MG63 (cell line): ENCODE results near the gene SNED1. TPM values are rescaled to one million over a fixed set of nuclear protein-coding genes. Genes with fewer than 3 reads are reported as not detected.
"Not testable (repeated sequence)": the region's sequence is repeated elsewhere in the genome, so short reads cannot be mapped to it uniquely, and the experiment has no call there.

Source experiments
- DNase-seq: peaks from one replicate; pipeline ENCODE4 v3.0.0-alpha.2; 2020
- H3K27me3 ChIP-seq: fragments of 250-450 bp; sonication (Bioruptor Pico); 2 replicates; pipeline ENCODE4 v1.5.1; 2020; ENCODE audit warnings: mild to moderate bottlenecking, moderate library complexity
- H3K36me3 ChIP-seq: fragments of 250-450 bp; sonication (Bioruptor Pico); 2 replicates; pipeline ENCODE4 v1.5.1; 2020; ENCODE audit warnings: mild to moderate bottlenecking, moderate library complexity
- H3K4me3 ChIP-seq: fragments of 250-450 bp; sonication (Bioruptor Pico); 2 replicates; pipeline ENCODE4 v1.5.1; 2020; ENCODE audit warnings: mild to moderate bottlenecking, moderate library complexity
- H3K9me3 ChIP-seq: fragments of 250-450 bp; sonication (Bioruptor Pico); 2 replicates; pipeline ENCODE4 v1.5.1; 2020; ENCODE audit warnings: mild to moderate bottlenecking, moderate library complexity
- total RNA-seq: library from RNA; depleted of rRNA; stranded (reverse); fragments of >200 nt; shearing (Covaris generic); gene quantifications from 2 replicates; pipeline ENCODE4 v1.2.3, GENCODE V29; 2014; ENCODE audit warnings: low replicate concordance

The SNED1 gene
- total RNA-seq, 1 experiment from 2014 or later: 5.1 TPM

DNA sequence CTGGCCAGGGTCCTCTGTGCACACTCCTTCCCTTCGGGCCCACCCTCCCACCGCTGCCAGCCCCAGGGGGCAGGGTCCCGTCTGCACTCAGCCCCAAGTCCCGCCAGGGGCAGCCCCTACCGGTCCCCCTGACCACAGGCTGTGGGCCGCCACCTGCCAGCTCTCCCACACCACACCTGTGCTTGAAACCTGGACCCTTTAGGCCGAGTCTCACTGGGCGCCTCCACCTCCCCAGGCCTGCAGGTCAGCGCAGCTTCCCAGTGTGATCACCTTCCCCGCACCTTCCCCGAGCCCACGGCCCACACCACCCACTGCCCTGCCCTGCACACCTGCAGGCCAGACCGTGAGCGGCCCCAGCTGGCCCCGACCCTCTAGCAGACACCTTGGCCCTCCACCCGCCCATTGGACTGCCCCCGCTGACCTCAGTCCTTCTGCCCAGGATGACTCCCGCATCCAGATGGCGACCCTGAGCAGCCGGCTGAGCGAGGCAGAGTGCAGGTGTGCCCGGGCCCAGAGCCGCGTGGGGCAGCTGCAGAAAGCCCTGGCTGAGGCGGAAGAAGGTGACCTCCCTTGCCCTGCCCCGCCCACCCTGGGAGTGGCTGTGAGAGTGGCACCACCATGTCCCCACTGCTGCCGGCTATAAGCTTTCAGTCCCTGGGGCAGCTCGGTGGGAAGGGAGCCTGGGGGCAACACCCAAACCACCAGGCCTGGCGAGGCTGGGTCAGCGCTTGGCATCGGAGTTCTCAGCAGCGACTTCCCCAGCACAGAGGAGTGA lies 31.3 kb upstream of the SNED1 start:
- DNase-seq: no peak
- Histone ChIP-seq H3K9me3 (no peaks in the 10 kb centered on the region; the same call in 1 of the 2 replicates), H3K4me3 (no peak overlapping the region), H3K27me3 (no peaks in the 10 kb centered on the region), H3K36me3 (no peaks in the 10 kb centered on the region)

DNA sequence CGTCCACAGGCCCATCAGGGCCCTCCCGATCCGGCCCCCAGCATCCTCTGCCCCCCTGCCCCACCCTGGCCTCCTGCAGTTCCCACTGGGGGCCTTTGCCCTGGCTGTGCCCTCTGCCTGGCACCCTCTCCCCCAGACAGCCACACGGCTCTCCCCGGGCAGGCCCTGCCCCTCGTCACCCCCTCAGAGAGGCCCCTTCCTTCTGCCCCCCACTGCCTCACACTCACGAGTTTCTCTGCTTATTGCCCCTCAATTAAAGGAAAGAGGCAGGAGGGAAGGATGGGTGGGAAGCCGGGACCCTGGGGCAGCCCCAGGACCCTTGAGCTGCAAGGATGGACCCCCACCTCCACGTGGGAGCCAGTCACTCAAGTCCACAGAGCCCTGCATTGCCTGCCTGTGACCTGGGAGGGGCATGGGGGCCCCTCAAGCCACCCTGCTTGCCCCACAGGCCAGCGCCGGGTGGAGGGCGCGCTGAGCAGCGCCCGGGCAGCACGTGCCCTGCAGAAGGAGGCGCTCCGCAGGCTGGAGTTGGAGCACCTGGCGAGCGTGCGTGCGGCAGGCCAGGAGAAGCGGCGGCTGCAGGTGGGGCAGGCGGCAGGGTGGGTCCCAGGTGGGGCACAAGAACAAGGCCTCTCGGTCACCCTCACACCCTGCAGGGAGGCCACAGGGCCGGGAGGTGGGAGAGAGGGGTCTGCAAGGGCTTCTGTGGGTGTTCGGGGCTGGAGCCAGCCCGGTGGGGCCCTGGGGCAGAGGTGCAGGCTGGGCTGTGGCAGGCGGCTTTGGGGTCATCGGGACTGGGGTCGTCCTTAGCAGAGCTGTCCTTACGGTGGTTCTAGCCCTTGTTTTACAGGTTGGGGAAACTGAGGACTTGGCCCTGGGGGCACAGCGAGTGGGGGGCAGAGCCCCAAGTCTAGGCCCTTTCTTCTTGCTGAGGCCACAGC lies 30.5 kb upstream of the SNED1 start:
- Histone ChIP-seq H3K36me3 (no peaks in the 10 kb centered on the region), H3K27me3 (no peaks in the 10 kb centered on the region), H3K4me3 (no peak overlapping the region), H3K9me3 (no peaks in the 10 kb centered on the region; the same call in 1 of the 2 replicates)
- no peak for DNase-seq

DNA sequence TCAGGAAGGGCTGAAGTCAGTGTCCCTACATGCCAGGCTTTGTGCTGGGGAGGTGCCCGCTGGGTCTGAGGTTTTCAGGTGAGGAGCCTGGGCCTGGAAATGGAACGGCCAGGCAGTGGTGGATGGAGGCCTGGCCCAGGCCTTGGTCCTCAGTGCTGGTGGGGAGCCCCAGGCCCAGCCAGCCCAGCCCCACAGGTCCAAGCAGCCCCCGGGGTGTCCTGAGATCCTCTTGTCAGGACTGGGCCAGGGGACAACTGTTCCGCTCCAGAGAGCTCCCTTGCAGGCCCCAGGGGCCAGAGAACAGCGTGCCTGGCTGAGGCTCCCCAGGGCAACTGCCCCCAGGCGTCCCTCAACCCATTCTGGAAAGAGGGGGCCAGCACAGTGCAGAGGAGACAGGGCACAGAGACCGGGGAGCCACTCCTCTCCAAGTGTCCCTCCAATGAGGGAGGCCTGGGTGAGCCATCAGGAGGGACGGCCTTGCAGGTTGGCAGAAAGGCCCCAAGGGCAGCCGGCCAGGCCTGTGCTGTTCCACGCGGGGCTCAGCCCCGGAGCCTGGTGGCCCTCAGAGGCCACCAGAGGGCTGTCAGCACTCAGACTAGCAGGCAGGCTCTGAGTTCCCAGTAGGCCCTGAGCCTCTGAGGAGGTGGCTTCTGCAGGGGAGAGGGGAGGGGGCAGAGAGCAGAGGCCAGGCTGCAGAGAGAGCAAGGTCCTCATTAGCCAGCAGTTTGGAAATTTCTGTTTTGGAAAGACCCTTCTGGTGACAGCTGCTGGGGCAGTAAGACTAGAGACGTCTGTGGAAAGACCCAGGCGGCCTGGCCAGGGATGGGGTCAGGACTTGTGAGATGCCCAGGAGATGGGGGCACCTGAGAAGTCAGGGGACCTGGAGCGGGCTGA lies 29.4 kb upstream of the SNED1 start:
- no peaks in the 10 kb centered on the region for H3K27me3 ChIP-seq
- DNase-seq: no peak
- H3K9me3 ChIP-seq: no peaks in the 10 kb centered on the region; the same call in 1 of the 2 replicates
- H3K4me3 ChIP-seq: no peak overlapping the region
- no peaks in the 10 kb centered on the region for H3K36me3 ChIP-seq

DNA sequence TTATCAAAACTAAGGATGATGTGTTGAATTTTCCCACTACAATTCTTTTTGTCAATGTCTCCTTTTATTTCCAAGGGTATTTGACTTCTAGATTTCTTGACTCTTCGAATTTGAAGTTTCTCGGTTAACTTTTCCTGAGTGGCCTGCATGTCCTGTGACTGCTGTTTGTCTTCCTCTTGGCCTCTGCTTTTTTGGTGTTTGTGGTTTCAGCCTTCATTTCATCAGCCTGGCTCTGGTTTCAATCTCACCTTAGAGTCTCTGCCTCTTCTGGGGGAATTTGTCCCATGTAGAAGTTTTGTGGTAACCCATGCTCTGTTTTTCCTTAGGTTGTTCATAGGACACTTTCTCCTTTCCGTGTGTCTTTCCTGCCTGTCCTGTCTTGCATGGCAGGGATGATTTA lies 28.3 kb upstream of the SNED1 start:
- DNase-seq: no peak
- H3K36me3 ChIP-seq: no peaks in the 10 kb centered on the region
- no peaks in the 10 kb centered on the region for H3K27me3 ChIP-seq
- no peaks in the 10 kb centered on the region; the same call in 1 of the 2 replicates for H3K9me3 ChIP-seq
- no peak overlapping the region for H3K4me3 ChIP-seq

DNA sequence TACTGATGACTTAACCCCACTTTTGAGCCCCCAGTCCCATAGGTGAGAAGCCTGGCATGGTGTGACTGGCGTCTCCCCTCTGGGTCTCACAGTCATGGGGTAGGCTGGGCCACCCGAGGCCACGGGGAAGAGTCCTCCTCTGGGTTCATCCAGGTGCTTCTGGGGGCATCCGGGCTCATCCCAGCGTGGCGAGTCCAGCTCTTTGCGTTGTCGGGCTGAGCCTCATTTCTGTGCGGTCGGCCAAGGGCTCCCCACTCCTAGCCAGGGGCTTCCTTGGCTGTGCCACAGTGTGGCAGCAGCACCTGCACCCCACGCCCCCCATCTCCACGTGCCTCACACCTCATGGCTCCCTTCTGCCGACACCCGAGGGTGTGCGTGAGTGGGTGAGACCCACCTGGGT lies 27.6 kb upstream of the SNED1 start:
- Histone ChIP-seq H3K9me3 (no peaks in the 10 kb centered on the region; the same call in 1 of the 2 replicates), H3K4me3 (no peak overlapping the region), H3K27me3 (no peaks in the 10 kb centered on the region), H3K36me3 (no peaks in the 10 kb centered on the region)
- no peak for DNase-seq

DNA sequence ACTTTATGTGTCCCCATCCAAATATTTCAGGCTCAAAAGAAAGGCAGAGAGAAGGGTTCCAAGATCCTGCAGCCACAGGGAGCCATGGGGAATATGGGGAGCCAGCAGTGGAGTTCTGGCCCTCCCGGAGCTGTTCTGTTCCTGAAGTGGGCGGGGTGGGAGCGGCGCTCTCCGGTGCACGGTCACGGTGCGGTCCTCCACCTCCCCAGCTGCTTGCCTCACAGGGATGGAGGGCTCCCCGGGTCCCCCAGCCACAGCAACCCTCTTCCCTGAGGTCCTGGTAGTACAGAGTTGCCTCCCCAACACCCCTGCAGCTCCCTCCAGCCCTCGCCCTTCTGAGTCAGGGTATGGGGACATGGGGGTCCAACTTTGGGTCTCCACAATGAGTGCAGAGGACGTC lies 26.2 kb upstream of the SNED1 start:
- H3K4me3 ChIP-seq: no peak overlapping the region
- H3K27me3 ChIP-seq: no peaks in the 10 kb centered on the region
- no peak for DNase-seq
- no peaks in the 10 kb centered on the region; the same call in 1 of the 2 replicates for H3K9me3 ChIP-seq
- H3K36me3 ChIP-seq: no peaks in the 10 kb centered on the region

DNA sequence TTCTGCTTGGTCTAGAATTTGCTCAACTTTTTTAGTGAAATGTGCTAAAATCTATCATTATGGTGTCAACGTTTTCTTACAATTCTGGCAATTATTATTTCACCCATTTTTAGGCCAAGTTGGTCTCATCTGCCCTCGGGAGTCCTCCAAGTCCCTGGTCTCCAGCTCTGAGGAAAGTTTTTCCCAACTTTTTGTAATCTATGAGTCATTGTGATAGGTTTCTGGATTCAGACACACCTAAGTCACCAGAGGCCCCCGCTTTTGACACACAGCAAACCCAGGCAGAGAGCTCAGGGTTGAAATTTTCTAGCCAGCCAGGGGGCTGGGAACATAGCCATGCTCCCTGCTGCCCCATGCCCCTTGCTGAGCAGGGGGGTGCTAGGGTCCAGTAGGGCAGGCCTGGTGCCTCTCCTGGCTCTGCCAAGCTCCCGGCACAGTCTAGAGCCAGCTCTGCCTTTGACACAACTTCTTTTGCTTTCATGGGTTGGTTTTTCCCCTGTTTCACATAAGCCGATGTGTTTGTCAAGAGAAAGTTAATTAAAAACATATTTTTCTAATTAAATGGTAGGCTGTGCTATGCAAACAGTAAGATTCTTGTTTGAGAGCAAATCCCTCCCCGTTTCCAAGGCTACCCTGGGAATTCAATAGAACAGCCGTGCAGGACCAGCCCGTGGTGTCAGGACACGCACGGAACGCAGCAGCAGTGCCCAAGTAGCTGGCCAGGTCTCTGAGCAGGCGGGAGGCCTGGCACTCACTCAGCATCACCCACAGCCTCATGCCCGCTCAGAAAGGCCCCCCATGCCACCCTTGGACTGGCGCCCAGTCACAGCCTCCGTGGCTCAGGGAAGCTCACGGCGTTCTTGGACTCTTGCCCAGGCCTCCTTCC lies 25.5 kb upstream of the SNED1 start:
- Histone ChIP-seq H3K27me3 (no peaks in the 10 kb centered on the region), H3K9me3 (no peaks in the 10 kb centered on the region; the same call in 1 of the 2 replicates), H3K4me3 (no peak overlapping the region), H3K36me3 (no peaks in the 10 kb centered on the region)
- no peak for DNase-seq

DNA sequence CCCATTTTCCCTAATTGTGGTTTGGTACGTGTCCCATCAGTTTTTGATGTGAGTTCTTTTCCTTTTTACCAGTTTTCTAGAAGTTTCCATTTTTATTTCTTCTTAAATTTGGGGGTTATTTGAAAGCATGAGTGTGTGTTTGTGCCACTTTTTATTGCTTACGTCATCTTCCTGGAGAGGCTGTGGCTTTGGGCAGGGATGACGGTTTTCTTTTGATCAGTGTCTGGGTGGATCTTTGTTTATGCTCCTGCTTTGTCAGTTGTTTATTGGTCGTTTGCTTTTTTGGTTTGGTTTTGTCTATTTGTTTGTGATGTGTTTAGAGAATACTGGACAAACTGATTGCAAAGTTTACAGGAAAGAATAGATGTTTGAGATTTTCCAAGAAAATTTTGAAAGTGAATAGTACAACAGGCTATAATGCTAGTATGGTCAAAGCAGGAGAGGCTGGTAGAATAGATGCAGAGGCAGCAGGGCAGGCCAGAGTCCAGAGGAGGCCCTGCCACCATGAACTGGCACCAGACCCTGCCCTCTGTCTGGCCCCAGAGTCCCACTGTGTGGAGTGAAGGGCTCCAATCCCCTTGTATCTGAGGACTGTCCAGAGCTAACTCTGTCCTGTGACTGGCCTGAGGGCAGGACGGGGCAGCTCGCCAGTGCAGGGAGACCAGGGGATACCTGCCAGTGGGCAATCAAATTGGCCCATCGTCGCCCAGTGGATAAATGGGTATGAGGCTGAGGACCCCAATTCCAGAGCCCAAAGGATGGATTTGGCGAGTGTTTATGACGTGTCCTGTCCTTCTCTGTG lies 23.4 kb upstream of the SNED1 start:
- H3K36me3 ChIP-seq: no peaks in the 10 kb centered on the region
- H3K27me3 ChIP-seq: no peaks in the 10 kb centered on the region
- no peak overlapping the region for H3K4me3 ChIP-seq
- DNase-seq: no peak
- H3K9me3 ChIP-seq: no peaks in the 10 kb centered on the region; the same call in 1 of the 2 replicates

DNA sequence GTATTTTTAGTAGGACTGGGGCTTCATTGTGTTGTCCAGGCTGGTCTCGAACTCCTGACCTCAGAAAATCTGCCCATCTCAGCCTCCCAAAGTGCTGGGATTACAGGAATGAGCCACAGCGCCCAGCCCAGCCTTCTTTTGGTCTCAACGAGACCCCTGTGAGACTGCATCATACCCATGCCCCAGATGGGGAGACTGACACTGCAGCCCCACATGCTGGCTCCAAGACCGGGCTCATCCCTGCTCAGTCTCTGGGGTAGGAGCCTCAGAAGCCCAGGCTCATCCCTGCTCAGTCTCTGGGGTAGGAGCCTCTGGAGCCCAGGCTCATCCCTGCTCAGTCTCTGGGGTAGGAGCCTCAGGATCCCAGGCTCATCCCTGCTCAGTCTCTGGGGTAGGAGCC lies 22.5 kb upstream of the SNED1 start:
- DNase-seq, H3K9me3 ChIP-seq, H3K27me3 ChIP-seq, H3K4me3 ChIP-seq, H3K36me3 ChIP-seq: not testable (repeated sequence)

DNA sequence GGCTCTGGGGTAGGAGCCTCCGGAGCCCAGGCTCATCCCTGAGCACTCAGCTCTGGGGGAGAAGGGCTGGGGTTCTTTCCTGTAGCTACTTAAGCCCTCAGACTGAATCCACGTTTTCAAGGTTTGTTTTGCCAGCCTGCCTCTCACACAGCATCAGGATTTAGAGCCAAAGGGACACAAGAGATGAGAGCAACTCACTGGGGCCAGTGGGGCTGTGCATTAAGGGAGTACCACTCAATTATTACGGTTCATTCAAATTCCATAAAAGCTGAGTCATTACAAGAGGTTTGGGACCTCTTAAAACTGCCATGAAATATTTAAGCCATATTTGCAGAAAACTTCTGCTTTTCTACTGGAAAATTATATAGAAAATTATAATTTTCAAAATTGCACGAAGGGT lies 17.1 kb upstream of the SNED1 start:
- H3K4me3 ChIP-seq: no peak overlapping the region
- no peaks in the 10 kb centered on the region for H3K9me3 ChIP-seq
- H3K36me3 ChIP-seq: no peaks in the 10 kb centered on the region
- H3K27me3 ChIP-seq: no peaks in the 10 kb centered on the region
- DNase-seq: no peak

DNA sequence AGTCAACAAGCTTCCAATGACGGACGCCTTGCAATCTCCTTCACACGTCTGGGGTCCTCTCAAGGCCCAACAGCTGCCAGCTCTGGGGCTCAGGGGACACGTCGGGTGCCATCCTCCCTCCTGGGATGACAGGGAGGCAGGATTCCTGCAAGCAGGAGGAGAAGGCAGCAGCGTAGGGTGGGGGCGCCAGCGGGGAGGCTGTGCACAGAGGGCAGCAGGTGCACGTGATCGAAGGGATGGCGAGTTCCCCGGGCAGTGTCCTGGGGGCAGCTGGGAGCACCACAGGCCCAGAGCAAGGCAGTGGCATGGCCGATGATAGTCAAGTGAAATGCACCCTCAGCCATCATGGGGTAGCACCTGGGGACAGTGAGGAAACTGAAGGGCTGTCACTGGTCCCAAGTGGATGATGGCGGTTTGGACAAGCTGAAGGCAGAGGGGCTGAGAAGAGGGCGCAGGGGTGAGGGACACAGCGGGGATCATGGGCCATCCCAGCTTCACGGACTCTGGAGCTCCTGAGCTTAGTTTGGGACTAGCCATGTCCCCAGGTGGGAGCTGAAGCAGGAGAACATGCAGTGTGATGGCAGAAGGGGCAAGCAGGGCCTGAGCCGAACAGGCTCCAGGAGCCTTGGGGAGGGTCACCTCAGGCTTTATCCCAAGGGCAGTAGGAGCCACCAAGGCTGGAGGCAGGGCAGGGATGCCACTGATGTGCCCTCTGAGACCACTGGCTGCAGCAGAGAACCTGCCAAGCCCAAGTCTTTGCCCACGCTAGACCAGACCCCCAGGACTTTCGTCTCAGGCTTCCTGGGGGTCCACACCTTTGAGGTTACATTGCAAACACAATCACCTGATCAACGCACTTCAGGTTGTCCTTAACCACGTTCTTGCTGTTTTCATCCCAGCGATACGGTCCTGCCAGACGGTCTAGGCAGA lies 16.3 kb upstream of the SNED1 start:
- no peak for DNase-seq
- Histone ChIP-seq H3K36me3 (no peaks in the 10 kb centered on the region), H3K4me3 (no peak overlapping the region), H3K27me3 (no peaks in the 10 kb centered on the region), H3K9me3 (no peaks in the 10 kb centered on the region)

DNA sequence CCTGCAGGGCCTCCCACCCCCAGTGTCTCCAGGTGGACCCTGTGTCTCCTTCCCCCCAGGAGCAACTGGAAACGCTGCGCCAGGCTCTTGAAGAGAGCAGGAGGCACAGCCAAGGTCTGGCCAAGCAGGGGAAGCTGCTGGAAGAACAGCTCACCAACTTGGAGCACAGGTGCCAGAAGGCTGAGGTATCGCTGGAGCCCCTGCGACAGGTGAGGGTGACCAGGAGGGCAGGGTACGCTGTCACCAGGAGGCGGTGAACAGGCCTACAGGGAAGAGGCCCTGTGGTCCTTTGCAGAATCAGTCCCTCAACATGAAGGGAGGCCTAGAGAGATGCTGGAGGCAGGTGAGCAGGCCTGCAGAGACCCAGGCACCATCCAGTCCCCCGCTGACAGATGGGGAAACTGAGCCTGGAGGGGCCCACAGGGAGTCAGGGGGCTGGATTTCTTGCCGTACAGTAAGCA lies 15.6 kb upstream of the SNED1 start:
- no peak overlapping the region for H3K4me3 ChIP-seq
- no peaks in the 10 kb centered on the region for H3K27me3 ChIP-seq
- DNase-seq: no peak
- no peaks in the 10 kb centered on the region for H3K36me3 ChIP-seq
- H3K9me3 ChIP-seq: no peaks in the 10 kb centered on the region

DNA sequence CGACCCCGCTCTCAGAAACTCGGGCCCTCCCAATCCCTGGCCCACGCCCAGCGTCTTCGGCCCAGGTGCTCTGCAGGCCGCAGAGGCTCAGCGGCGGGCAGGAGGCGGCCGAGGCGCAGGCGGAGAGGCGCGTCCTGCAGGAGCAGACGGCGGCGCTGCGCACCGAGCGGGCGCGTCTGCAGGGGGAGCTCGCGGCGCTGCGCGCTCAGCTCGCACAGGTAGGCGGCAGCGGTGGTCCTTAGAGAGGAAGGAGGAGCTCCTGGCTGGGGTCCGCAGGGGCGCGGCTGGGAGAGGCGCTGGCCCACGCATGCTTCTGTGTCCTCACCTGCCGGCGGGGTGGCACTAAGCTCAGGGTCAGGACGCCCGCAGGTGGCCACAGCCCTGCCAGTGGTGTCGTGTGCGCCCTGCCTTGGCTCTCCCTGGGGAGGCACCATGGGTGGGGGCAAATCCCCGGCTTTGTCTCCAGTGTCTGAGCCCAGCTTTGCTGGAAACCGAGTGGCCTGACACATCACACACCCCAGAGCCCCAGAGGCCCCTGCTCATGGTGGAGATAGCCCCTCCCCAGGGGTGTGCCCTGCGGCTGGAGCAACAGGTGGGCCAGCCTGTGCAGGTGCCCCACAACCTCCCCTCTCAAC lies 14.9 kb upstream of the SNED1 start:
- Histone ChIP-seq H3K36me3 (no peaks in the 10 kb centered on the region), H3K4me3 (no peak overlapping the region), H3K27me3 (no peaks in the 10 kb centered on the region), H3K9me3 (no peaks in the 10 kb centered on the region)
- DNase-seq: no peak
